Non-pigmented ciliary epithelial cell (primary cell): Measurements from ENCODE around the gene TMEM19.

Experiments
- DNase-seq: peaks from one replicate; pipeline ENCODE4 v3.0.0-alpha.2; 2010; ENCODE audit warnings: low read depth

TMEM19 gene

GRCh38 chr12:71685914-71686657 is at the start of gene TMEM19:
TMEM19 (plus strand) TSS chr12:71686082; CDS start chr12:71686681, 599 bp downstream.
- peak; percentile 60 for DNase-seq

GRCh38 chr12:71636704-71637115 is 49.2 kb upstream of the TMEM19 start:
- DNase-seq: no peak

DNA sequence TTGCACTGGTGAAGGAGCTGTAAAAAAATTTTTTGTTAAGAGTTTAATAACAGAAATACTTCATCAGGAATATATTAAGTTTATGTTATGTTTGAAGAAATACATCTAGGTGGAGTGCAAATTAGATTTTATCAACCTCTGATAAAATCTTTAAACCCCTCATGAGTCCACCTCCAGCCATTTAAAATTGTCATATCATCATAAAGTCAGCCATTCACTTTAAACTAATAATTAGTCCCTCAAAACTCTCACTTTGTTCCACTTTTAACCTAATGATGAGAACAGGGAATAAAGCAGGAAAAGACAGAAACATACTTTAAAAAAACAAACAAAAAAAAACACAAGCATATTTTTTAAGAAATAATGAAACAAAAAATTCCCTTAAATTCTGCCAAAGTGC is 47.4 kb upstream of the TMEM19 start:
- DNase-seq: no peak

- DNase-seq: no peak
Measured at GRCh38 chr12:71639341-71639760, 46.5 kb upstream of the TMEM19 start.

DNA sequence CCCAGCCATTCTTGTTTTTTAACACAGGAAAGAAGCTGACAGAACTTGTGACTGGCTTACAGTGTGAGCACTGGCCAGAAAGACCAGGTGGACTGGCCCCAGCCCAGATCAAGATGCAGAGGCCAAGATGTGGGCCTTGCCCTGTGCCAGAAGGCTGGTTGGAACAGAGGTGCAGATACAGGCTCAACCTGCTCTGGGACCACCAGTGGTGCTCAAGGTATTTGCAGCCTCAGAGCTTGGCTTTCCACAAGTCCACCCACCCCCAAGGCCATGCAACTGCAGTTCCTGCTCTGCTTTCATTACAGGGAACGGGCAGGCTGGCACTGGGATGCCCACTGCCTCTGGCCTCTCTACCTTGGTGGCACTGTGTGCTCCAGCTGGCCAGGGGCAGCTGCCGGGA is 45.6 kb upstream of the TMEM19 start:
- no peak for DNase-seq

DNA sequence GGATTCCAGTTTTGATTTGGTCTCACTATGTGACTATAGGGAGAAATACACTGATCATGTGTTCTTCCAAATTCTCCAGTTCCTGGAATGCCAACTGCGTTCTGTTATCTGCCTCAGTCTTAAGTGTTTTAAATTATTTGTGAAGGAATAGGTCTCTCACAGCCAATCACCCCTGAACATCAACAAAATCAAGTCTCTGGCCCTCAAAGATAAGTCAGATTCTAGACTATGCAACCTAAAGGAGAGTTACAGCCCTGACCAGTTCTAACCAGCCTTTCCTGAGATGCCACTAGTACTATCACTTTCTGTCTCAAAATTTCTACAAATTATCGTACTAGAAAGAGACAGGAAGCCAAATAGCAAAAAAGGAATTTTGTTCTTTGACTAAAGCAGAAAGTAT is 44.5 kb upstream of the TMEM19 start:
- no peak for DNase-seq

GRCh38 chr12:71642264-71642663 is 43.6 kb upstream of the TMEM19 start:
- no peak for DNase-seq

DNA sequence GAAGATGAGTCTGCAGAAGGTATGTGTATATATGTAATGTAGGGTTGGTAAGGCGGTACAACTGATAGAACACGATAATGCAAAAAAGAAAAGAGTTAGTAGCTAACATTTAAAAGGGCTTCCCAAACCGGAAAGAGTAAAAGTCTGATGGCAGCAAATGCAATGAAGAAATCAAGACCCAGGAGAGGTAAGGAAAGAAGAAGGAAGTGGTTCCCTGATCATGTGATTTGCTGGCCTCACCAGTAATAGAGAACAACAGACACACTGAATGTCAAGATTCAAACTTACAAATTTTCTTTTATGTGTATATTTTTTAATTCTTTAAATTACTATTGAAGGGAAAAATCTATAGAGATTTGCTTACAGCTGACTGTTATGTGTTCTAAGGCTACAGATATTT is 40.6 kb upstream of the TMEM19 start:
- DNase-seq: no peak

DNA sequence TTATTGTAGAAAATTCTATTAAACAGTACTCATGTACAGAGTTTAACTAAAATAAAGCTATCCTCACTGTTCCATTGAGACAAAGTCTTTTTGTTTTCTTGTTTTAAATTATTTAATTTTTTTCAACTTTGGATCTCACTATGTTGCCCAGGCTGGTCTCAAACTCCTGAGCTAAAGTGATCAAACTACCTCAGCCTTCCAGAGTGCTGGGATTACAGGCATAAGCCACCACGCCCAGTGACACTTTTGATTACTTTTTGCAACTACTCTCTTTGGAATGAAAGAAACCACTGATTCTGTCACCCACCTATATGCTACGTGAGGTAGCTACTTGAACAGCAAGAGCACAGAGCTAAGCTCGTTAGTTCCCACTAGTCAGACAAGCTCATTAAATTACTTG is 39.4 kb upstream of the TMEM19 start:
- no peak for DNase-seq

- DNase-seq: no peak
Measured at GRCh38 chr12:71648537-71648936, 37.3 kb upstream of the TMEM19 start.

- DNase-seq: no peak
Measured at GRCh38 chr12:71649401-71649800, 36.5 kb upstream of the TMEM19 start.

- DNase-seq: no peak
Measured at GRCh38 chr12:71652656-71653055, 33.2 kb upstream of the TMEM19 start.

GRCh38 chr12:71653137-71653536 is 32.7 kb upstream of the TMEM19 start:
- DNase-seq: no peak

DNA sequence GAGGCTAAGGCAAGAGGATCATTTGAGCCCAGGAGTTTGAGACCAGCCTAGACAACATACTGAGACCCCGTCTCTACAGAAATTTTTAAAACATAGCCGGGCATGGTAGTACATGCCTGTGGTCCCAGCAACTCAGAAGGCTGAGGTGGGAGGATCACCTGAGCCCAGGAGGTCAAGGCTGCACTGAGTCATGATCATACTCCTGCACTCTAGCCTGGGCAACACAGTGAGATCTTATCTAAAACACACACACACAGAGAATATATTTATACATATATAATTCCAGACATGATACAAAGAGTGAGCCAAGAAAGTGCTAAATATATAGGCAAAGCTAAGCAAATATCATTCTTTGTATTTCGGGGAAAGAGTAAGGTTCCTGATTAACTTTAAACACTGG is 31.7 kb upstream of the TMEM19 start:
- DNase-seq: no peak

GRCh38 chr12:71655495-71655894 is 30.4 kb upstream of the TMEM19 start:
- no peak for DNase-seq

GRCh38 chr12:71655907-71656306 is 30.0 kb upstream of the TMEM19 start:
- no peak for DNase-seq

DNA sequence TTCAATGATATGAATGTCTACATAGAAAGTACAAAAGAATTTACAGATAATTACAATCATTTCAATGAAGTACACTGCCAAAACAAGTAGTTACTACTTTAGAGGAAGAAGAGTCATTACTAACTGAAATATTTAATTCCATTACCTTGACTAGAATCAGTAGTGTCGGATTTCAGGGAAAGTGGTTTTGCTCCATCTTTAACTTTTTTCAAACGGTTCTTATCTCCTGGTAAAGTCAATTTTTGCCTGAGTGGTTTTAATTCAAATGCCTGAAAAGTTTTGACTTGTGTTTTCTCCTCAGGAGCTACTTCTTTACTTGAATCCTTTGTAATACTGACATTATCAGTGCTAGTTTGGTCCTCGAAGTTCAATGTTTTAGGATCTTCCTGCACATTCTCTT is 29.1 kb upstream of the TMEM19 start:
- DNase-seq: no peak

- no peak for DNase-seq
Measured at GRCh38 chr12:71661977-71662530, 23.8 kb upstream of the TMEM19 start.

- no peak for DNase-seq
Measured at GRCh38 chr12:71662849-71663560, 22.9 kb upstream of the TMEM19 start.

DNA sequence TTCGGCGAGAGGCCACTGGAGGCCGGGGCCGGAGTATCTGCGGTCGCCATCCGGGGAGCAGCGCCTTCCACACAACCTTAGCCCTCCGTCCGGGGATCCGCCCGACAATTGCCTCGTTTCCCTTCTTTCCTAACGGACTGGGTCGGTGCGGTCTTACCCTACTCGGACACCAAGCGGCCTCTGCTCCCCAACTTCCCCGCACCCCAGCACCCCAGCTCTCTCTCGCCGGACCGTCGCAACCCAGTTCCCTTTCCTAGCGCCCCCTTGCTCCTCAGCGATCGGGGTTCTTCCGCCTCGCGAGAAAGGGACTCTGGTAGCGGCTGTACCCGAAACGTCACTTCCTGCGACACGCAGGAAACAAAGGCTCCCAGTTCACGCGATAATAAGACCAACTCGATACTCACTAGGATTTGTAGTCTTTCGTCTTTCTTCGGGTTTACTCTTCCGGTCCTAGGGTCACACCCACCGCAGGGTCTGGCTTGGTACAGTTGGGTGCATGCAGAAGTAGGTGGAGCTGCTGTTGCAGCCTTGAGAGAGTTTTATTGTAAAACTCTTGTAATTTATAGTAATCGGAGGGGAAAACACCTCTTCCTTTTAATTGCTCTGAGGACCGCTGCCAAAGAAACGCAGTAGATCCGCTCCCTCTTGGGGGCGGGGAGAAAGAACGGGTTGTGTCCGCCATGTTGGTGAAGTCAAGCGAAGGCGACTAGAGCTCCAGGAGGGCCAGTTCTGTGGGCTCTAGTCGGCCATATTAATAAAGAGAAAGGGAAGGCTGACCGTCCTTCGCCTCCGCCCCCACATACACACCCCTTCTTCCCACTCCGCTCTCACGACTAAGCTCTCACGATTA is 22.1 kb upstream of the TMEM19 start, which contains the start of the genes THAP2 and ZFC3H1:
THAP2 (plus strand) TSS at position 741 of the 850 bp plus-strand sequence. CDS start 209 bp downstream, outside the sequence.
ZFC3H1 (minus strand) TSS at position 288 of the 850 bp plus-strand sequence; CDS start at position 50, 238 bp downstream.
- peak; percentile 99 for DNase-seq

GRCh38 chr12:71664411-71665089 is 21.3 kb upstream of the TMEM19 start:
- DNase-seq: no peak

DNA sequence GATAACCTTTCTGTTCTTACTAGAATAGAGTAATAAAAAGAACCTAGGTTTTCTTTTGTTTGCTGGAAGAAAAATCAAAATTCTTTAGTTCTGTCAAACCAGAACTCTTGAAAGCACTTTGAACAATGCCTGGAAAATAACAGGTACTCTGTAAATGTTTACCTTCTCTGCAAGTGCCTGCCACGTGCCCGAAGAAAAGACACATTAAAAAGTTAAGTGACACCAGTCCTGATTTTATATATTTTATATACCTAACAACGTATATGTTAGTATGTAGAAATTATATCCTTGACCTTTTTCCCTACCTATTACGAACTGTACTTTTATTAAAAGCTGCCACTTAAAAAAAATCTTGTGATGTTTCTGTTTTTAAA is 20.8 kb upstream of the TMEM19 start:
- no peak for DNase-seq
